HepG2 (cell line): ENCODE results near the gene ADAMTS17.

Experiments used
- CTCF ChIP-seq: sonication (generic); formaldehyde crosslinking; IDR thresholded peaks from 2 replicates; pipeline ENCODE4 v1.5.0; 2020; ENCODE audit warnings: mild to moderate bottlenecking, missing genetic modification reagents, moderate library complexity
- IRF1 ChIP-seq: sonication (generic); formaldehyde crosslinking; IDR thresholded peaks from 2 replicates; pipeline ENCODE4 v1.4.0; 2020; ENCODE audit warnings: low read depth, mild to moderate bottlenecking, missing genetic modification reagents
- RAD21 ChIP-seq: fragments of 450-650 bp; formaldehyde crosslinking; IDR thresholded peaks from 2 replicates; pipeline ENCODE4 v1.5.0; 2020; ENCODE audit warnings: mild to moderate bottlenecking
- RXRB ChIP-seq: IDR thresholded peaks from 2 replicates; pipeline ENCODE4 v1.6.1; 2016; ENCODE audit warnings: borderline replicate concordance, missing genetic modification reagents, missing compliant biosample characterization
- ZNF580 ChIP-seq: IDR thresholded peaks from 2 replicates; pipeline ENCODE4 v1.6.1; 2016; ENCODE audit warnings: low read depth, borderline replicate concordance
- ZNF609 ChIP-seq: sonication (generic); formaldehyde crosslinking; IDR thresholded peaks from 2 replicates; pipeline ENCODE4 v1.4.0; 2020; ENCODE audit warnings: mild to moderate bottlenecking, missing genetic modification reagents, borderline replicate concordance

GRCh38 chr15:99973351-99973750 is 368.4 kb downstream of the ADAMTS17 start:
- TF ChIP-seq CTCF (no peak), IRF1 (no peak), ZNF609 (no peak), RXRB (CRISPR knock-in tag) (no peak), ZNF580 (CRISPR knock-in tag) (no peak), RAD21 (CRISPR knock-in tag) (no peak)
